ELF-1 (cell line): ENCODE results near the gene BCL2L1.
"Not testable (repeated sequence)": the region's sequence is repeated elsewhere in the genome, so short reads cannot be mapped to it uniquely, and the experiment has no call there.

Experiments
- DNase-seq: peaks from one replicate; pipeline ENCODE4 v3.0.0-alpha.2; 2016; ENCODE audit warnings: low read depth, low spot score

Gene BCL2L1

DNA sequence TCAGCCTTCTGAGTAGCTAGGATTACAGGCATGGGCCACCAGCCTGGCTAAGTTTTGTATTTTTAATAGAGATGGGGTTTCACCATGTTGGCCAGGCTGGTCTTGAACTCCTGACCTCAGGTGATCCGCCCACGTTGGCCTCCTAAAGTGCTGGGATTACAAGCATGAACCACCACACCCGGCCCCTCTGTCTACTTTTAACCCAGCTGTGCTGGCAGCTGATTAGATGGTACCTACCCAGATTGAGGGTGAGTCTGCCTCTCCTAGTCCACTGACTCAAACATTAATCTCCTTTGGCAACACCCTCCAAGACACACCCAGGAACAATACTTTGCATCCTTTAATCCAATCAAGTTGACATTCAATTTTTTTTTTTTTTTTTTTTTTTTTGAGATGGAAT, 74.6 kb downstream of the BCL2L1 start:
- not testable (repeated sequence) for DNase-seq

DNA sequence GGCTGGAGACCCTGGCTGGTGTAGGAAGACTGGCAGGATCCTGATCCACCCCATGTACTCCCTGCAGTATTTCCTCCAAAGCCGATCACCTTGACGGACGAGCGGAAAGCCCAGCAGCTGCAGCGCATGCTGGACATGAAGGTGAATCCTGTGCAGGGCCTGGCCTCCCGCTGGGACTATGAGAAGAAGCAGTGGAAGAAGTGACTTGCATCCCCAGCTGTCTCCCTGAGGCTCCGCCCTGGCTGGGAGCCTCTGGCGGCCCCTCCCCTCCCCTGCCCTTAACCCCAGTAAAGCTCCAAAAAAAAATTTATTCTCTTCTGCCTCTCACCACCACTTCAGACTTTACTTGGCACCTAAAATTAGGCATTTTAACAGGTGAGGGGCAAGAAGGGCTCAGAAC, 78.0 kb downstream of the BCL2L1 start:
- DNase-seq = no peak

DNA sequence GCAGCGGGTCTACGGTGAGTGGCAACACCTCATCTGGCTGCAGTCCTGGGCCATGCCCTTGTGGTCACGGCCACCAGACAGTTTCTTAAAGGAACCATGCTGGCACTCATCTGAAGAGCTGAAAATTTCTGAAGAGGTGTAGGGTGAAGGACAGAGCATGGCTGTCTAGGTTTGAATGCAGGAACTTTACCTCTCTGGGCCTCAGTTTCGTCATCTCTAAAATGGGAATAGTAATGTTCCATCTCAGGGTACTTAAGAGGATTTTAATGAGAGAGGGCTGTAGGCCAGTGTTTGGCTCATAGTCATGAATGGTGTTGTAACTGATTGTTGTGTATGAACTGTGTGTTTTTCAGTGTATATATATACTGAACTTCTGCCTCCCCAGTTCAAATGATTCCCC, 79.1 kb downstream of the BCL2L1 start:
- no peak for DNase-seq

DNA sequence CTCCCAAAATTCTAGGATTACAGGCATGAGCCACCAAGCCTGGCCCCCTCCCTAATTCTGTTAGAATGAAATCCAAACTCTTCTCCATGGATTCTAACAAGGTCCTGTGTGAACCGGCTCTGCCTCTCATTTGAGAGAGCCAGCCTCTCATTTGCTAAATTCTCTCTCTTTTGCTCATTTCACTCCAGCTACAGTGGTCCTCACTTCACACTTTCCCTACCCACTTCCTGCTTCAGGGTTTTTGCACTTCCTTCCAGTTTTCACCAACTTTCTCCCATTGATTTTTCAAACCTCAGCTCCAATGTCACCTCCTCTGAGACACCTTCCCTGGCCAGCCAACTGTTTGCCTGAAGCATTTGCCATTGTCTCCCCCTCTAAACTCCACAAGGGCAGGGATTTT, 79.8 kb downstream of the BCL2L1 start:
- DNase-seq = no peak

DNA sequence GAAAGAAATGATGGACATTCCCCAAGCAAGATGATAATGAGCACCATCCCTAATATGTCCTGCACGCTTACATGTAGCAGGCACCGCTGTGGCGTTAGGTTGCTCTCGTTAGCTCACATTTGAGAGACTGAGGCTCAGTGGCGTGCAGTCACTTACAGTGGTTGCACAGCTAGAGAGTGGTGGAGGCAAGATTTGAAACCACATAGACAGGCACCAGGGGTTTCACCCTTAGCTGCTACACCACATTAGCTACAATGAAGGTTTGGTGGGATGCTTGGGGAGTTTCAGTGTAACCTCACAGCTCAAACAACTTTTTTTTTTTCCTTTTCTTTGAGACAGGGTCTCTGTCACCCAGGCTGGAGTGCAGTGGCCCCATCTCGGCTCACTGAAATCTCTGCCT, 81.3 kb downstream of the BCL2L1 start:
- DNase-seq = no peak

DNA sequence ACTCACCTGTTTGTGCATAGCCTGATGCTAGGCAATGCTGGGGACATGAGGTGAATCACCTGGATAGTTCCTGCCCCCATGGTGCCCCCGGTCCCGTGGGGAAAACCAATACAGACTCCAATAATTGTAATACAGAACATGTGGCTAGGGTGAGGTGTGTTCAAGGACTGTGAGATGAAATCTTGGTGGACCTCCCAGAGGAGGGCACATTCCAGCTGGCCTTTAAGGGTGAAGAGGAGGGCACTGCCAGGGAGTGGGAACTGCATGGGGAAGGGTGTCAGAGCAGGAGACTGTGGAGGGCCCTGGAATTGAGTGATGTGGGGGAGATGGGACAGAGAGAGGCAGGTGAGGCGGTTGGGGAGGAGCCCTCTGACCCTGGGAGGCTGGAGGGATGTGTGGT, 82.4 kb downstream of the BCL2L1 start:
- DNase-seq = no peak

DNA sequence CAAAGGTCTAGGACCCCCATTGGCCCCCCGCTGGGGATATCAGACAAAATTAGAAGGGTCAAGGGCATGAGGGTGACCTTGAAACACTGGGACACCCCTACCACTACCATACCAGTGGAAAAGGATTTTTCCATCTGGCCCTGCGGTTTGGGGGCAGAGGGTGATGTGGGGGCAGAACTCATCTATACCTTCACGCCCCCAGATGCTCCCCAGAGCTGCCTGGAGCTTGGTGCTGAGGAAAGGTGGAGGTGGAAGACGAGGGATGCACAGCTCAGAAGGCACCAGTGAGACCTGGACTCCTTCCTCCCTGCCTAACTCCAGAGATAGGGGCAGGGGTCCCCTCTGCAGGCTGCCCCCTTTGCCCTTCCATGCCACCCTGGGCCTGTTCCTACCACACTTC, 83.9 kb downstream of the BCL2L1 start:
- DNase-seq = no peak

DNA sequence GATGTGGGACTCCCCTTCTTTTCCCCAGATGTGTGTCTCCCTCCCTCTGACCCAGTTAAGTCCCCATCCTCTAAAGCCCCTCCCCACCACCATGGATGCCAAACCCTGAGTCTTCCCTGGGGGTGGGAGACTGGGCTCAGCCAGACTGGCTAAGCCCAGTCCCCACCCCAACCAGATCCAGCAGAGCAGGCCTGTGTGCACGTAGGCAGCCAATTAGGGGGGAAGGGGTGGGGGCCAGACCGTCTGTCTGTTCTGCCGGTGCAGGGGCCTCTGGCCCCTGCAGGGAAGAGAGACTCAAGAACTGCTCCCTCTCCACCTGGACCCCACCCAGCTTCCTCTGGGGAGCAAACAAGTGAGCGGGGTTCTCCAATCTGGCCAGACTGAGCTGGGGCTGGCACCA, 84.4 kb downstream of the BCL2L1 start:
- peak; percentile 32 for DNase-seq

DNA sequence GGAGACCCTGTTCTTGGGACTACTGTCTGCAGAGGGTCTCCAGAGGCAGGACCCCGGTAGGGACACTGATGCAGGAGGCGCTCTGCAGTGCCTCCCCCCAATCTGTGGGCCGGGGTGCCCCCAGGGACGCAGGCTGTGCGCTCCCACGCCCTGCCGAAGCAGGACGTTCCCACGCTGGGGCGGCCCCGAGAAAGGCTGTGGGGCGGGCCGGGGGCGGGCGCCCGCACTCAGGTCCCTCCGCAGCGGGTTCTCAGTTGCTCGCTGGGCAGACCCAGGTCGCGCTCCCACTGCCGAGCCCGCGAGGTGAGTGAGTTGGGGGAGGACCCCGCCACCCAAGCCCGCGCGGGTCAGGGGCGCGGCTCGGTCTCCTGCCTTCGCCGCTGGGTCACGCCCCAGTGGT, 85.0 kb downstream of the BCL2L1 start, which contains the start of gene COX4I2:
Gene COX4I2, plus strand, starts transcription at position 253 of the 400 bp plus-strand sequence. CDS start 1,106 bp downstream, outside the sequence.
- DNase-seq = no peak

DNA sequence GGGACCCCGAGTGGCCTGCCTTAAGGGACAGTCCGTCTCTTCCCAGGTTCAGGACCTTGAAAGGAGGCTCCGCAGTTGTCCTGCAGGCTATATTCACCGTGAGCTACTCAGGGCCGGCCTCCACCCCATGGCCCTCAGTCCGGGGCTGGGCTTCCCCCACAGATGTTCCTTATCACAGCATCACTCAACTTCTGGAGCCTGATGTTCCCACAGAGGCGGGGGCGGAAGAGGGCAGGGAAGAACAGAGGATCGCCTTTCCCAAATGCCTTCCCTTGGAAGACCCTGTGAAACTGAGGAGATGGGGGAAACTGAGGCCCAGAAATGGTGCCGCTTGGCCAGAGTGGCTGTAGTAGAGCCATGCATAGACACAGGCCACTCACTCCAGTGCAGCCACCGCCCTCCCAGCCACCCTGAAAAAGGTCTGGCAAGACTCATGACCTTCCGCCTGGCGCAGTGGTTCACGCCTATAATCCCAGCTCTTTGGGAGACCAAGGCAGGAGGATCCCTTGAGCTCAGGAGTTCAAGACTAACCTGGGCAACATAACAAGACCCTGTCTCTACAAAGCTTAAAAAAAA, 89.2 kb downstream of the BCL2L1 start:
- DNase-seq = no peak

DNA sequence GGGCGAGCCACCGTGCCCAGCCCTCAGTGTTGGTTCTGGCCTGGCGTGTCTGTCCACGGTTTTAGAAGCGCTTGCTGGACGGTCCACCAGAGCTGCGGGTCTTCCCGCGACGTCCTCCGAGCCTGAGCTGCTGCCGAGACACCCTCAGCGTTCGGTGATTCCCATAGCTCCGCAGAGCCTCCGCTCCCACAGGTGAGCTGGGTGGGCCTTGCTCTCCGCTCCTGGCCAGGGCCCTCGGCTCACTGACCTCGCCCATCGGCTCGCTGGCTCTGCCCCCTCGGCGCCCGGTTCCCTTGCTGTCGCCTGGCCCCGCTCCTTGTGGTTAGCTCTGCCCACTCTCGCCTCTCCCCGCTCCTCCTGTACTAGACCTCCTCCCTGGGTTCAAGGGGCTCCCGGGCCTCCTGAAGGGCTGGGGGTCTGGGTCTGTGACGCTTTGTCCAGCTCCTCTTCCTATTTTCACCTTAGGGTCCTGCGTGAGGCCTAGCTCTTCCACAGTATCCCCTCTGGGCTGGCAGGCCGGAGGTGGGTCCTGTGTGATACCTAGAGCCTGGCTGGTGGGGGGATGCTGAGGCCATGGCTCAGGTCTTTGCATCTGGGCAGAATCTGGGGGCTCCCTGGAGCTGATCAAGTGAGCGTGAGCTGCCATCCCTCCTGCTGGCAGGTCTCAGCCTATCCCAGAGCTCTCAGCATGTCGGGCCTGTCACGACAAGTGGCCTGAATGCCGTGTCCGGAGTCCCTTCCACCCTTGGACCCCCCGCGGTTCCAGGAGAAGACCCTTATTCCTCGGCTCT, 89.9 kb downstream of the BCL2L1 start:
- DNase-seq = no peak

DNA sequence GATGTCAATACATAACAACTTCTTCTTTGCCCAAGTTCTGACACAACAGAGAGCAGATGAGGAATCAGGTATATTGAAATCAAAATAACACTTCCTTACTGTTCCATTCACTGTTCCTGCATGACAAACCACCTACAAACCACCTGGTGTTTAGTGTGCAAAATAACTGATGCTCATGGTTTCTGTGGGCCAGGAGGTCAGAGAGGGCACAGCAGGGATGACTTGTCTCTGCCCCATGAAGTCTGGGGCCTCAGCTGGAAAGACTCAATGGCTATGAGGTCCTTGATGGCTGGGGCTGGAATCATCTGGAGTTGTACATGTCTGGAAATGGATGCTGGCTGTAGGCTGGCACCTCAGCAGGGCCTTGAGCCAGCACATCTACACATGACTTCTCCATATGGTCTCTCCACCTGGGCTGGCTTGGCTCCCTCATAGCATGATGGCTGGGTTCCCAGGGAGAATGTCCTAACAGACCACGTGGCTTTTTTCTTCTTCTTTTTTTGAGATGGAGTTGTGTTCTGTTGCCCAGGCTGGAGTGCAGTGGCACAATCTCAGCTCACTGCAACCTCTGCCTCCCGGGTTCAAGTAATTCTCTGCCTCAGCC, 92.4 kb downstream of the BCL2L1 start:
- DNase-seq = no peak

DNA sequence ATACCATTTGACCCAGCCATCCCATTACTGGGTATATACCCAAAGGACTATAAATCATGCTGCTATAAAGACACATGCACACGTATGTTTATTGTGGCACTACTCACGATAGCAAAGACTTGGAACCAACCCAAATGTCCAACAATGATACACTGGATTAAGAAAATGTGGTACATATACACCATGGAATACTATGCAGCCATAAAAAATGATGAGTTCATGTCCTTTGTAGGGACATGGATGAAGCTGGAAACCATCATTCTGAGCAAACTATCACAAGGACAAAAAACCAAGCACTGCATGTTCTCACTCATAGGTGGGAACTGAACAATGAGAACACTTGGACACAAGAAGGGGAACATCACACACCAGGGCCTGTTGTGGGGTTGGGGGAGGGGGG, 94.6 kb downstream of the BCL2L1 start:
- not testable (repeated sequence) for DNase-seq

DNA sequence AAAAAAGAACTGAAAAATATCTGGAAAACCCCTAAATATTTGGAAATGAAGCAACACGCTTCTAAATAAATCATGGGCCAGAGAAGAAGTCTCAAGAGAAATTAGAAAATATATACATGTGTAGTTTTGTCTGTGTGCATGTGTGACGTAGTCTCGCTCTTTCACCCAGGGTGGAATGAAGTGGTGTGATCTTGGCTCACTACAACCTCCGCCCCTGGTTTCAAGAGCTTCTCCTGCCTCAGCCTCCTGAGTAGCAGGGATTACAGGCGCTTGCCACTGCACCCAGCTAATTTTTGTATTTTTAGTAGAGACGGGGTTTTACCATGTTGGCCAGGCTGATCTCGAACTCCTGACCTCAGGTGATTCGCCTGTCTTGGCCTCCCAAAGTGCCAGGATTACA, 96.1 kb downstream of the BCL2L1 start:
- not testable (repeated sequence) for DNase-seq

DNA sequence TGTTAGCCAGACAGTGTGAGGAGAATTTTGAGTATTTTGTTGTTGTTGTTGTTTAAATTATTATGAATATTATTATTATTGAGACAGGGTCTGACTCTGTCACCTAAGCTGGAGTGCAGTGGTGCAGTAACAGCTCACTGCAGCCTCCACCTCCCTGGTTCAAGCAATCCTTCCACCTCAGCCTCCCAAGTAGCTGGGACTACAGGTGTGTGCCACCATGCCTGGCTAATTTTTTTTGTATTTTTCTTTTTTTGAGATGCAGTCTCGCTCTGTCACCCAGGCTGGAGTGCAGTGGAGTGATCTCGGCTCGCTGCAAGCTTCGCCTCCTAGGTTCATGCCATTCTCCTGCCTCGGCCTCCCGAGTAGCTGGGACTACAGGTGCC, 99.6 kb downstream of the BCL2L1 start:
- not testable (repeated sequence) for DNase-seq

DNA sequence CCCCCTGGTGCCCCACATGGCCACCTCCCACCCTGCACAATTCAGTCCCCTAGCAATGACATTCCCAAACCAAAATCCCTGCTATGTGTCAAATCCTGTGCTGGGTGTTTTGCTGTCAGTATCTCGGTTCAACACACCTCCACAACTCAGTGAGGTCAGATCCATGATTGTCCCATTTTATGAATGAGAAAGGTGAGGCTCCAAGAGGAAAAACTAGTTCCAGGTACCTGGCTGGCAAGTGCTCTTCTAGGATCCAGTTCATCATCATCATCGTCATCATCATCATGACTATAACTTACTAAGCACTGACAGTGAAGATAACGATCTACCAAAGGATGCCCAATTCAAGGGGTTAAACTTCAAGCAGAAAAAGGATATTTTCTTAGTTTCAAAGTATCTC, 102.4 kb downstream of the BCL2L1 start:
- no peak for DNase-seq

DNA sequence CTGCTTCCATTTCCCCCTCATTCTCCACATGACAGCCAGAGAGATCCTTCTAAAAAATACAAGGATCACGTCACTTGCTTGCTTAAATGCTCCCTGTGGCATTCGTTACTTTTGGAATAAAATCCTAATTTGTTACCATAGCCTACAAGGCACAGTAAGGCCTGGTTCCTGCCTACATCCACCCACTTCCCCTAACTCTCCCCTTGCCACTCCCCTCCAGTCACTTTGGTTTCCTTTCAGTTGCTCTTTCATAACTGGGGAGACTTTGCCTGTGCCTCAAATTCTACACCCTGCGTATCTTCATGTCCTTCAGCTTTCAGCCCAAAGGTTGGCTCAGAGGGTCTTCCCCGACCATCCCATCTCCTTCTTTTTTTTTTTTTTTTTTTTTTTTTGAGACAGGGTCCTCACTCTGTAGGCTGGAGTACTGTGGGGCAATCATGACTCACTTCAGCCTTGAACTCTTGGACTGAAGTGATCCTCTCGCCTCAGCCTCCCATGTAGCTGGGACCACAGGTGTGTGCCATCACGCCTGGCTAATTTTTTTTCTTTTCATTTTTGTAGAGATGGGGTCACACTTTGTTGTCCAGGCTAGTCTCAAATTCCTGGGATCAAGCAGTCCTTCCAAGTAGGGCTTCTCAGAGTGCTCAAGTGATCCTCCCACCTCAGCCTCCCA, 105.1 kb downstream of the BCL2L1 start:
- no peak for DNase-seq

DNA sequence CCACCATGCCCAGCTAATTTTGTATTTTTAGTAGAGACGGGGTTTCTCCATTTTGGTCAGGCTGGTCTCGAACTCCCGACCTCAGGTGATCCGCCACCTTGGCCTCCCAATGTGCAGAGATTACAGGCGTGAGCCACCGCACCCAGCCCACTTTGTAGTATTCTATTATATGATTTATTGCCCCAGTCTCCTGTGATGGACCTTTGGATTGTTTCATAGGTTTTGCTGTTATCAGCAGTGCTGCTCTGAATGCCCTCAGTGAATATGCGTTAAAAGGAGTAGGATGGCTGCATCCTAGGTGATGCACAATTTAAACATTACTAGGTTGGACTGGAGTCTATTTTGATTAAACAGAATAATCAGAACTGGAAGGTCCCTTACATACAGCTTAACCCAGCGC, 107.3 kb downstream of the BCL2L1 start:
- DNase-seq = no peak
